Activated CD8-positive, alpha-beta memory T cell treated with anti-CD3 and anti-CD28 coated beads, Interleukin-2, amount 50 U/mL, for 1 hour (primary cell): ENCODE results near the gene CNNM3.
"Not testable (repeated sequence)": the region's sequence is repeated elsewhere in the genome, so short reads cannot be mapped to it uniquely, and the experiment has no call there.

Experiments used
- DNase-seq: peaks from one replicate; pipeline ENCODE4 v3.0.0-alpha.2; 2020; ENCODE audit errors: extremely low read depth

Gene CNNM3

DNA sequence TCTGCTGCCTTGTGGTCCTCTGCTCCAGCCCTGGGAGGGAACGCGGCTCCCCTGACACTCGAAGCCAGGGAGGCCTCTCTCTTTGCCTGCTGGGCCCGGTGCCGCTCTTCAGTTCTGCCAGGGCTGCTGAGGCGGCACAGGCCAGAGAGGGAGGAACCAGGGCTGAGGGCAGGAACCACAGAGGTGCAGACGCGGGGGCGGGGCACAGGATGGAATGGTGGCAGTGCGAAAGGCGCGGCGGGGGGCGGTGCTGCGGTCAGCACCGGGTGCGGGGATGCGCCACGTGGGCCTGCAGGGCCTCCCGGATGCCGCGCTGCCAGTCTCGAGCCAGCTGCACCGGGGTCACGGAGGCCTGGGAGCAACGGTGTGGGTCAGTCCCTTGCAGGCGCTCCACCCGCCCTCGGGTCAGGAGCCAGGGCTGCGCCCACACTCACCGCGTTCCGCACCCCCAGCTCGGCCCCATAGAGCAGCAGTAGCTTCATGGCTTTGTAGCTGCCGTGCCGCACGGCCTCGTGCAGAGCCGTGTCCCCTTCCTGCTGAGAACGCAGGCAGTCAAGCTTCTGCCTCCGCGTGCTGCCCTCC is 23.3 kb downstream of the CNNM3 start:
- peak; percentile 54 for DNase-seq

DNA sequence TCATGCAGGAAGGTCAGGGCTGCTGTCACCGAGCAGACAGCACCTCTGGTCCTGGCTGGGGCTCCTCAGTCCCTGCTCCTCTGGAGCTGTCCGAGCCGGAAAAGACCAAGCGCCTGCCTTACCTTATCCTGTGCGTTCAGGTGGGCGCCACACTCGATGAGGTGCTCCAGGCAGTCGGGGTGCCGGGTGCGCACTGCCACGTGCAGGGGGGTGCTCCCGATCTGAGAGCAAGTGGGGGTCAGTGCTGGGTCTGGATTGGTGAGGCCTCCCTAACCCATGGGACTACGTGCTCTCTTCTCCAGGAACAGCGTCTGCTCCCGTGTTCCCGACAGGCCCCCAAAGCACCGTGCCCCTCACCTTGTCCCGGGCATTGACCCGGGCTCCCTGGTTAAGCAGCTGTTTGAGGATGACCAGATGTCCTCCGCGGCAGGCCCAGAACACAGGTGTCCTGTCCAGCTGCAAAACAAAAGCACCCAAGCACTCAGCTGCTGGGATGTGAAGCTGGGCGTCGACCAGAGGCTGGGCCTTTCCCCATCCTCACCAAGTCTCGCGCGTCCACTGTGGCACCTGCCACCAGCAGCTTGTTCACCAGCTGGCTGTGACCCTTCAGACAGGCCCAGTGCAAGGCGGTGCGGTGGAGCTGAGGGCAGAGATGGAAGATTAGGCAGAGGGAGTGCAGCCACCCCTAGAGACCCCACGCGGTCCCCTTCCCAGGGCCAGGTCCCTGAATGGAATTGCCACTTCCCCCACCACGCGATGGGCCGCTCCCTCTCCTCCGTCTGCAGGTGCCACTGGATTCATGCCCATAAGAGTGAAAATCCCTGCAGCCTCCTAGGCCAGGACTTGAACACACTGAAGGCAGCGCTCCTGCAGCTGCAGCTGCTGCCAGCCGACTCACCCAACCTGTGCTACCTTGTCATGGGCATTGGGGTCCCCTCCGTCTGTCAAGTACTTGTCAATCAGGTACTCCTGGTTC is 24.1 kb downstream of the CNNM3 start:
- DNase-seq: no peak

DNA sequence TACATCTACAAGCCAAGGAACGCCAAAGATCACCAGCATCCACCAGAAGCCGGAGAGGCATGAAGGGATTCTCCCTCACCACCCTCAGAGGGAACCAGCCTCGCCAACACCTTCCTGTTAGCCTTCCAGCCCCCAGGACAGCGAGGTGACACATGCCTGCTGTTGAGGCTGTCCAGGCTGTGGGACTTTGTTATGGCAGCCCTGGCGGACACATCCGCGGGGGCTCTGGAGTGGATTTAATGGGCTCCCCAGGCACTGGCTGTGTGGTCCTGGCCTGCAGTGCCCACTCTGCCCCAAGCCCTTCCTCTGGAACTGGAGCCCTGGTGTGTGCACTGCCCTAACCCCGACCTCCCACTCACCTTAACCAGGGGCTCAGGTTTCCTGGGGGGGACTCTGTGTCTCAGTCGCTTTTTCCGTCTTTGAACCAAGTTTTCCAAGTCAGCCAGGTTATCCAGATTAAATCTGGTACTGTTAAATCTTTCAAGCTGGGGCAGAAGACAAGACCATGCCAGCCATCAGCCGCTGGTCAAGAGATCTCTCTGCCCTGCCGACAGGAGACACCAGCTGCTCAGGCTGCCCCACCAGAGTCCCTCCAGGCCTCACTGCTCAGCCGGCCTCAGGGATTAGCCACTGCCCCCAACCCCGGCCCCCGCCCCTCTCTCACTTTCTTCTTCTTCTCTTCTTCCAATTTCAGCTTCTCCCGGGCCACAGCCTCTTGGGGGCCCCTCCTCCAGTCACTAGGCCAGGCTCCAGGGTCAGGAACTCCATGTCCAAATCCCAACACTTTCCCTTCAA is 25.8 kb downstream of the CNNM3 start:
- no peak for DNase-seq

DNA sequence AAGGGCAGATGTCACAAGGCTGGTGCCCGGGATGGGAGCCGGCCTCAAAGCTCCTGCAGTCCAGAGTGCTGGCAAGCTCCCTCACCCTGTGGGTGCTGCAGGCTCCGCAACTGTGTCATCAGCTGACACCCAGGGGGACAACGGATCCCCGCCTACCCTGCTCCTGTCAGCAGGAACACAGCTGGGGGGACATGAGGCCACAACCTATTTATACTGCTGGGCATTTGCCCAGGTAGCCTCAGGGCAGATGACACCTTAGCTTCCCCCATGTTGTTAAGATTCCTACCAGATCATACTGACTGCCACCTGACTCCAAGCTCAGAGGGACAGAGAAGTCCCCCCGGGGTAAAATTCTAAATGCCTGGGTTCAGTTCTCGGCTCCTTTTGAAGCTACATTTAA is 26.5 kb downstream of the CNNM3 start:
- DNase-seq: no peak

DNA sequence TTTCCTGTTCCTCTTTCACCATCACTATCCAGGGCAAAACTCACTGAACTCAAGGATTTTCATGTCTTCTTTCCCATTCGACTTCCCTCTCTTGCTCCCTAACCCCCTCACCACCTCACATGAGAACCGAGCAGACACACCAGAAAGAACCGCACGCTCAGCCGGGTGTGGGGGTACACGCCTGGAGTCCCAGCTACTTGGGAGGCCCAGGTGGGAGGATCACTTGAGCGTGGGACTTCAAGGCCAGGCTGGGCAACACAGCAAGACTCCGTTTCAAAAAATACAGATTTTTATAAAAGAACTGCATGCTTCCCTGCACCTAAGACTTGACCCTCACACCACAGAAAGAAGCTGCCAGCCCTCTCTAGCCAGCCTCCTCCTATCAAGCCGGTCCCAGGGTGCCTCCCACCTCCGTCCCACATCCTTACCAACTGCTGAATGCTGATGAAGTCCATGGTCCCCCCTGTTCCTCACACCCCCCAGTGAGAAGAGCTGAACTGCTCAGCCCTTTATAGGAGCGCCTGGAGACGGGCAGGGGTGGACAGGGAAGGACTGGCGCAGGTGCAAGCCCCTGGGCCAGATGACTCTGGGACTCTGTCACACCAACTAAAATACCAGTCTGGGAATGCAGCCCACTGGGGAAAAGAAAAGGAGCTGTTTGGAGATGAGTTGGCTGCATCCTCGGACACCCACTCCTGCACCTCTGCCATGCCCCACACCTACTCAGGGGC is 27.6 kb downstream of the CNNM3 start, which contains the start of gene ANKRD23:
Gene ANKRD23, minus strand, starts transcription at position 484 of the 731 bp plus-strand sequence. Its CDS starts 29 bp downstream, at position 455.
- DNase-seq: no peak

DNA sequence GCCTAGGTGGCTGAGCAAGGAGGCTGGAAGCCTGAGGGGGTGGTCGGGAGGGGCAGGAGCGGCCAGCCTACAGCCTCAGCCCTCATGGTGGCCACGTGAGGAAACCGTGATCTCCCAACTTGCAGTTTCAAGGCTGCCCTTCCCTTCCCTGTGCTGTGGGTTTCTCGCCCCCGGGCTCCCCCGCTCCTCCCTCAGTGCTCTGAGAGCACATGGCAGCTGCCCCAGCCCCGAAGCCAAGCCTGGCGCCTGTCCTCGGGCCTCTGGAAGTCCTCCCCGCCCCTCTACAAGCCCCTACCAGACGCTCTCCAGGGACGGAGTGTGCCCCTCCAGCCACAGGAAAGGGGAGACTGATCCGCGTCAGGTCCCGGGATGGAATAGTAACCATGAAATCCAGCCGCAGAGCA is 28.3 kb downstream of the CNNM3 start:
- no peak for DNase-seq

DNA sequence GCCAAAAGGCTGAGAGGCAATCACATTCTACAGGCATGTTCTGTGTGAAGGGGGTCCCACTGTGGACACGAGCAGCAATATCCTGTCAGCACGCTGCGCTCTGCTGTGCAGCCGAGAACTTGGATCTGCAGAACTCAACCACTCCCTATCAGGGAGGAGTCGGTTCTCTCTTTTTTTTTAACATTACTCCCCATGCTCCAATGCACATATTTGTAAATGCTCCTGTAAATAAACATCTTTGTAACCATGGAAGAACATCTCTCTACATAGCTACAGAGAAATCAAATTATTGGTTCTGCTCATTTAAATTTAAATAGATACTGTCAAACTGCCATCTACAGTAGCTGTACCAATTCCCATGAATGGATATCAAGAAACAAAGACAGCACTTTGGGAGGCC is 30.8 kb downstream of the CNNM3 start:
- no peak for DNase-seq

DNA sequence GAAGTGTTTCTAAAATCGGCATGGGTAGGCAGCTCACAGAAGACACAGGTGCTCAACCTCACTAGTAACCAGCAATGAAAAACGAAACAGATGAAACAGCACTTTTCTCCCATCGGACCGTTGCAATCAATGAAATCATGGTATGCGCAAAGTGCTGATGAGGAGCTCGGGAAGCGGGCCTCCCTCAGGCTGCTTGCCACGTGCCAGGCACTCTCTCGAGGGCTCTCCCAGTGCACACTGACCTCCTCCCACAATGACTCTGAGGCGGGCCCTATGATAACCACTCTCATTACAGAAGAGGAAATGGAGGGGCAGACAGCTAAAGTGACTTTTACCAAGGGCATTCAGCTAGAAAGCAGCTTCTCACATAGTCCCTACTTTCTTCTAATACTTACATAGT is 31.5 kb downstream of the CNNM3 start:
- no peak for DNase-seq

DNA sequence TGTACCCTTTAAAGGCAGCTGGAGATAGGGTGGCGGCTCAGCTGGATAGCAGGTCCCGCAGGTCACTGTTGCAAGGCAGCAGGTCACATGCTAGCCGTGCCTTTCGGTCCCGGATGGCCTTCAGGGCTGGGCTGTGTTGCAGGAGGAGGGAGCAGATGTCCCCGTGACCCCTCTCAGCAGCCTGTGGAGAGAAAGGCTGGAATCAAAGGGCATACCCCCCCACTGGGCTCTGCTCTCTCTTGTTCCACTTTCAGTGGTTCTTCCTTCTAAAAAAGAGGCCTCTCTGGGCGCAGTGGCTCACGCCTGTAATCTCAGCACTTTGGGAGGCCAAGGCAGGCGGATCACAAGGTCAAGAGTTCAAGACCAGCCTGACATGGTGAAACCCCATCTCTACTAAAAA is 32.2 kb downstream of the CNNM3 start:
- no peak for DNase-seq

DNA sequence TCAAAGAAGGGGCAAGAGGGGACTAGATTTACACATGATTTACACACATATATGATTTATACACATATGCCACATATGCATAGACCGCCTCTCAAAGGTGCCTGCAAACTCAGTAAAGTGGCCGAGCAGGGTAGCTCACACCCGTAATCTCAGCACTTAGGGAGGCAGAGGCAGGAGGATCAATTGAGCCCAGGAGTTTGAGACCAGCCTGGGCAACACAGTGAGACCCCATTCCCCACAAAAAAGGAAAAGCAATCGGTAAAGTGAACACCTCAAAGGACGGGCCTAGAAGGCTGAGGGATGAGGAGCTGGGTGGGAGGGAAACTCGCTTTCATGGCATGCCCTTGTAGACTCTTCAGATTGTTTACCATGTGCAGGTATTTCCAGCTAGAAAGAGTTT is 36.6 kb downstream of the CNNM3 start:
- no peak for DNase-seq

DNA sequence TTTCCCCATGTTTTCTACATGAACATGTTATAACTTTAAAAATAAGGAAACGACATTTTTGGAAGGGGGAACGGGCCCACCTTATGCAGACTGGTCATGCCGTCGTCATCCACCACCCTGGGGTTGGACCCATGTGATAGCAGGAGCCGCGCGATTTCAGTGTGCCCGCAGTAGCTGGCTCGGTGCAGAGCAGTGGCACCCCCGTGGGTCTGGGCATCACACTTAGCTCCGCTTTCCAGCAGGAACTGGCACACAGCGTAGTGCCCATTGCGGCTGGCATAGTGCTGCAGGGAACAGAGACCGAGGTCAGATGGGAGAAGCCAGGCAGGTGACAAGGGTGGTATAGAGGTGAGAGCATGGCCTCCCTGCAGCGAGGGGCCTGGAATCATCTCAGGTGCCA is 37.3 kb downstream of the CNNM3 start:
- no peak for DNase-seq

DNA sequence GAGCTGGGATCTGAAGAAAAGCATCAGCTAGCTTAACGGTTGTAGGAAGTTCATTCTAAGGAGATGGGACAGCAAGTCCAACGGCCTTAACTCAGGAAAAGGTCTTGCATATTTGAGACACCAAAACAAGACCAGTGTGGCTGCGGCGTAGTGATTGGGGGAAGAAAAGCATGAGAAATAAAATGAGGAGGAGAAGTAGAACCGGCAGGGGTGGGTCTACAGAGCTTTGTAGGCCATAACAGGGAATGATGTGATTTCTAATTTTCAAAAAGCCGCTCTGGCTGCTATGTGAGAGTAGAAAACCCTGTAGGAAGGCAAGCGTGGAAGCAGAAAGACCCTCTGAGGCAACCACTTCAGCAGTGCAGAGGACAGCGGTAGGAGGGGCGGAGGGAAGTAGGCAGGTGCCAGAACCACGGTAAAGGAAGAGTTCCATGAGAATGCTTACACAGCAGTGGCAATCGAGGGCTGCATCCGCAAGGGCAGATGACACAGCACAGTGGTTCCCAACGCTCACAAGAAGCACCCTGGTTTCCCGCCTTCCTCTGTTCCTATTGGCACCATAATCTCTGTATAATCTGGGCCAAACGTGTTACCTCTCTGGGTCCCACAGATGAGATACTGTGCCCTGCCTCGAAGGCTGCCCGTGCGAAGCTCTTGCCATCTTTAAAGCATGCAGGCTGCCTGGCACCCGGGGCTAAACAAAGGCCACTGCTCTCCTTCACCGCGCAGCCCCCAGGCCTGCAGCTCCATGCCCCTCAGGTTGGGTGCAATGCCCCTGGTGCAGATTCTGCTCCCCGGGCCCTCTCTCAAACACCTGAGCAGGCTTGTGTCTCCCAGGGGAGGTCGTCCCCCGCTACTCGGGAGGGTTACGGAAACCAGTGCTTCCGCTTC is 41.0 kb downstream of the CNNM3 start:
- no peak for DNase-seq

DNA sequence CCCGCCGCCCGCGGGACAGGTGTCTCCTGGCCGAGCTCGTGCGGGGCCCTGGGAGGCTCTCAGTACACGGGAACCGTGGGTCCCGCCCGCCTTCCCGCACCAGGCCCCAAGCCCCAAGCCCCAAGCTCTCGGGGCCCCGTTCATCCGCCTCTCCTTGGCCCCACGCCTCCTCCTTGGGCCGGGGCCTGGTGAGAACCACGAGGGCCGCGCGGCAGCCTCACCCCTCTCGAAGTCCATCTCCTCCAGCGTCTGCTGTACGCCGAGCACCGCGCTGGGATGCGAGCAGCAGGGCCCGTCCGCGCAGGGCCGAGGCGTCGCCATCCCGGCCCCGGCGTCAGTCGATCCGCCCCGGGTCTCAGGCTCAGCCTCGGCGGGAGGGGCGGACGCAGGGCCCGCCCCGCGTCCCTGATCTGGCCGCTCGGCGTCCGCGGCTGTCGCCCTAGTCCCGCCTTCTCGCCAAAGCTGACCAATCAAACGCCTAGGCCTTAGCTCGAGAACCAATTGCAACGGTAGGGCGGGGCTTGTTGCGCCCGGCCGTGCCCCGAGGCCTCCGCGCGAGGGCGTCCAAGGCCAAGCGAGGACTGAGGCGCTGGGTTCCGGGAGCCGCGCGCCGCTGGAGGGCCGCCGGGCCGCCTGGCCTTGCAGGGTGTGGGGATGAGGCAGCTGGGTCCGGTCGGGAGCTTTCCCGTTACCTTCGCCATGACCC is 41.8 kb downstream of the CNNM3 start, which contains the start of gene ANKRD39:
Gene ANKRD39, minus strand, starts transcription at position 350 of the 706 bp plus-strand sequence. Its CDS starts 29 bp downstream, at position 321.
- DNase-seq: peak; percentile 95

DNA sequence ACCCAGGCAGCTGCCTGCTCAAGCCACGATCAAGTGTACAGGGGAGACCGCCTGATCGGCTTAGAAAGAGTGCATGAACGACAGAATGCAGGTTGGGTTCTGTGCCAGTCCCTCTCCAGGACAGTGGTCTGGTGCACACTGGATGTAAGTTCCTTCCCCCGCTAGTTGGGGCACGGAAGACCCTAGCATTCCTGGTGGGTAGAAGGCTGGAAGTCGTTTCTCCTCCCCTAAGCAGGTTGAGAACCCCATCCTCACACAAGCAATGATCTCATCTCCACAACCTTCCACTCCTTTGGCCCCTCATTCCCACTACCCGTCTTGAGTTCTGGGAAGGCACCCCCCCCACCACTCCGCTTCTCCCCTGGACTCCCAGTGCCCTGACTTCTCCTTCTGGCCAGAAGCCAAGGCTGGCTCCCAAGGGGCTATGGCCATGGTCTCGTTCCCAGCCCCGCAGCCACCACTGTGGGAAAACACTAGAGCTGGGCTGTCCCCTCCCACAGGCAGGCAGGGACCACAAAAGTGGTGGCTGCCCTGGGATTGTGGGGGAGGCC is 43.1 kb downstream of the CNNM3 start:
- DNase-seq: no peak

DNA sequence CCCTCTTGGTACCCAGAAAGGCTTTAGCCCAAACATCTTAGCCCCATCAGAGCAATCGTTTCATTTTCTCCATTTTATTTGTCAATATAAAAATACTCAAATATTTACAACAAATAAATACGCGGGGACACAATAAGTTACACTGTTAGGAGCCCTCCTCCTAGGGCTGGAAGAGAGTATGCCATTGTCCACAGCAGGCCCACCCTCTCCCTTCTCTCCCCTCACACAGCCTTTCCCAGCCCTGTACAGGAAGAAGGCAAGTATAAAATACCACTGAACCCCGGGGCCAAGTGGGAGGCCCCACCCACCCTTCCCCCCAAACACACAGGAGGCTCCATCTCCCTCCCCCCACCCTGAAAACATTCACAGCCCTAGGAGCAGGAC is 43.6 kb downstream of the CNNM3 start:
- DNase-seq: no peak

DNA sequence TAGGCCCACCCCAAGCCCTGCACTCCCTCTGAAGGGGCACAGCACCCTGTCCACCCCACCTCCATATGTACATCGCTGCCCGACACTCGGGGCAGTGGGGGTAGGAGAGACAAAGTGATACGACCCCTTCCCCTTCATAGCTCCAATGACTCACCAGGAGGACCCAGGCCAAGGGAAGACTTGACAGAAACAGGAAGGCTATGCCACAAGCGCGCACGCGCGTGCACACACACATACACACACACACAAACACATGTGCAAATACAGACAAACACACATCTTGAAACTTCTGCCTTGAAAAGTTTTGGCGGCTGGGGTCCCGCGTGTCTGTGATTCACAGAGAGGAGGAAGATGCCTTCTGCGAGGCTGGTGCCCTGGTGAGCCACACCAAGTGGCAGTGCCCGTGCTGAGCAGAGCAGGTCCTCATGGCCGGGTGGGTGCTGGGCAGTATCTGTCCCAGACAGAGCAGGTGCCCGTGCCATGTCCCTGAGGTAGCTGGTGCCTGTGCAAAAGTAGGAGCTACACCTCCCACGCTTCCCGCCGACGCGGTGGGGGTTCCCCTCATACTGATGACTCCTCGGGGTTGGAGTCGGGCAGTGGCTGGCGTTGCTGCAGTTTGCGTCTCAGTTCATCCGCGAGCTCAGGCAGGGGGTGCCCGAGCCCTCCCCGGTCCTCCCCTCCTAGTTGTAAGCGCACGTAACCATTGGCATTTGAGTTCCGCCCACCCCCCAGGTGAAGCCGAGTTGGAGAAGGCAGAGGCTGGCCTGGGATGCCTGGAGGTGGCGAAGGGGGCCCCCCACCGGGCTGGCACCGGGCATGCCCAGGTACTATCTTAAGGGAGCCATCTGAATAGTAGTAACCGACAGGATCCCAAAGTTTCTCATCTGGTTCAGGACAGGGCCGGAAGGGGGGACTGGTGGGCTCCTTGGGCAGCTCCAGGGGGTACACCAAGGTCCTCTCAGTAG is 44.3 kb downstream of the CNNM3 start:
- no peak for DNase-seq

DNA sequence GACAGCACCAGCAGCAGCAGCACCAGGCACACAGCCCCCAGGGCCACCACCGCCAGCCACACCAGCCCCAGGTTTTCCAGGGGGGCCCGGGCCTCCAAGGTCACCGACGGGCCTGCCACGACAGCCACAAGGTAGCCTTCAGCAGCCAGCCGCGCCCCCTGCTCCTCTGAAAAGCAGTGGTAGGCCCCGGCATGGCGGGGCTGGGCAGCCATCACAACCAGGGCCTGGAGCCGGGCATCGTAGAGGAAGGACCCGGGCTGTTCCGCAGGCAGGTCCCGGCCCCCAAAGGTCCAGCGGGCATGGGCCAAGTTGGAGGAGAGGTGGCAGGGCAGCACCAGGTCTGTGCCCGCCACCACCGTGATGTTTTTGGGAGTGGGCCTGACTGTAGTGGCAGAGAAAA is 45.0 kb downstream of the CNNM3 start:
- DNase-seq: no peak

DNA sequence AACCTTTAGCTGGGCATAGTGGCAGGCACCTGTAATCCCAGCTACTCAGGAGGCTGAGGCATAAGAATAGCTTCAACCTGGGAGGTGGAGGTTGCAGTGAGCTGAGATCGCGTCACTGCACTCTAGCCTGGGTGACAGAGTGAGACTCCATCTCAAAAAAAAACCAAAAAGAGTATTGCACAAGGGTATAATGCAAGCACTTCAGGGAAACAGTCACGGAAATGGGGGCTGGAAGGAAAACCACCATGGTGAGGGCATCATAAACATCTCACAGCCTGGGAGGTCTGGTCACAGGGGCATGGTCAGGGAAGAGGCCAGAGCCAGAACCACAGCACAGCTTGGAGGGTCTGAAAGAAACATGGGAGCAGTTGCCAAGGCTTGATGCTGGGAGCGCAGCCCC is 47.0 kb downstream of the CNNM3 start:
- not testable (repeated sequence) for DNase-seq
